Neural cell (in vitro differentiated cells): ENCODE measurements around the gene CIC.

ENCODE experiments used
- EZH2 ChIP-seq: fragments of 200-600, 300-800 bp; shearing (Covaris generic), sonication (generic); IDR thresholded peaks from 2 replicates; pipeline ENCODE4 v1.6.1; 2014; ENCODE audit warnings: antibody characterized with exemption, low read length, borderline replicate concordance, mild to moderate bottlenecking; ENCODE audit not compliant: insufficient read depth, poor library complexity, severe bottlenecking
- MXI1 ChIP-seq: fragments of 450-650 bp; conservative IDR thresholded peaks from 2 replicates; pipeline ENCODE4 v1.6.1; 2014; ENCODE audit warnings: antibody characterized with exemption, mild to moderate bottlenecking; ENCODE audit not compliant: poor library complexity, severe bottlenecking
- POLR2AphosphoS5 ChIP-seq: IDR thresholded peaks from 2 replicates; pipeline ENCODE4 v1.6.1; 2012
- RAD21 ChIP-seq: fragments of 450-650 bp; conservative IDR thresholded peaks from 2 replicates; pipeline ENCODE4 v1.6.1; 2014; ENCODE audit warnings: antibody characterized with exemption, mild to moderate bottlenecking, moderate library complexity
- SMC3 ChIP-seq: fragments of 450-650 bp; conservative IDR thresholded peaks from 2 replicates; pipeline ENCODE4 v1.6.1; 2014; ENCODE audit warnings: antibody characterized with exemption, mild to moderate bottlenecking, moderate library complexity; ENCODE audit not compliant: poor library complexity
- TAF1 ChIP-seq: IDR thresholded peaks from 2 replicates; pipeline ENCODE4 v1.6.1; 2012; ENCODE audit warnings: low read depth
- TF ChIP-seq, protein P1 (sequence below): fragments of 450-650 bp; IDR thresholded peaks from 2 replicates; pipeline ENCODE4 v1.5.1; 2014; ENCODE audit warnings: antibody characterized with exemption, mild to moderate bottlenecking, moderate library complexity; ENCODE audit not compliant: poor library complexity, severe bottlenecking
- TF ChIP-seq, protein P2 (sequence below): IDR thresholded peaks from 2 replicates; pipeline ENCODE4 v1.6.1; 2012; ENCODE audit warnings: borderline replicate concordance

DNA sequence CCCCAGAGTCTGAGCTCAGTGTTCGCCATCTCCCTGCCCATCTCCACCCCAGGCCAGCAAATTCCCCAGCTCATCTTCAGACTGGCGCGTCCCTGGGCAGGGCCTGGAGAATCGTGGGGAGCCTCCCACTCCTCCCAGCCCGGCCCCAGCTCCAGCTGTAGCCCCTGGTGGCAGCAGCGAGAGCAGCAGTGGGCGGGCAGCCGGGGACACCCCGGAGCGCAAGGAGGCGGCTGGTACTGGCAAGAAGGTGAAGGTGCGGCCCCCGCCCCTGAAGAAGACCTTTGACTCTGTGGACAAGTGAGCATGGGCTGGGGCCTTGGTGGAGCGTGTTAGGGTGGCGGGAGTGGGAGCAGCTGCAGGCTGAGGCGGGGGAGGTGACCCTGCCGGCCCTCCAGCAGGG, 24.5 kb downstream of the CIC start:
- TF ChIP-seq, protein P1, sequence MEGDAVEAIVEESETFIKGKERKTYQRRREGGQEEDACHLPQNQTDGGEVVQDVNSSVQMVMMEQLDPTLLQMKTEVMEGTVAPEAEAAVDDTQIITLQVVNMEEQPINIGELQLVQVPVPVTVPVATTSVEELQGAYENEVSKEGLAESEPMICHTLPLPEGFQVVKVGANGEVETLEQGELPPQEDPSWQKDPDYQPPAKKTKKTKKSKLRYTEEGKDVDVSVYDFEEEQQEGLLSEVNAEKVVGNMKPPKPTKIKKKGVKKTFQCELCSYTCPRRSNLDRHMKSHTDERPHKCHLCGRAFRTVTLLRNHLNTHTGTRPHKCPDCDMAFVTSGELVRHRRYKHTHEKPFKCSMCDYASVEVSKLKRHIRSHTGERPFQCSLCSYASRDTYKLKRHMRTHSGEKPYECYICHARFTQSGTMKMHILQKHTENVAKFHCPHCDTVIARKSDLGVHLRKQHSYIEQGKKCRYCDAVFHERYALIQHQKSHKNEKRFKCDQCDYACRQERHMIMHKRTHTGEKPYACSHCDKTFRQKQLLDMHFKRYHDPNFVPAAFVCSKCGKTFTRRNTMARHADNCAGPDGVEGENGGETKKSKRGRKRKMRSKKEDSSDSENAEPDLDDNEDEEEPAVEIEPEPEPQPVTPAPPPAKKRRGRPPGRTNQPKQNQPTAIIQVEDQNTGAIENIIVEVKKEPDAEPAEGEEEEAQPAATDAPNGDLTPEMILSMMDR = no peak
- TF ChIP-seq EZH2 = no peak
- no peak for TF ChIP-seq POLR2AphosphoS5
- TF ChIP-seq, protein P2, sequence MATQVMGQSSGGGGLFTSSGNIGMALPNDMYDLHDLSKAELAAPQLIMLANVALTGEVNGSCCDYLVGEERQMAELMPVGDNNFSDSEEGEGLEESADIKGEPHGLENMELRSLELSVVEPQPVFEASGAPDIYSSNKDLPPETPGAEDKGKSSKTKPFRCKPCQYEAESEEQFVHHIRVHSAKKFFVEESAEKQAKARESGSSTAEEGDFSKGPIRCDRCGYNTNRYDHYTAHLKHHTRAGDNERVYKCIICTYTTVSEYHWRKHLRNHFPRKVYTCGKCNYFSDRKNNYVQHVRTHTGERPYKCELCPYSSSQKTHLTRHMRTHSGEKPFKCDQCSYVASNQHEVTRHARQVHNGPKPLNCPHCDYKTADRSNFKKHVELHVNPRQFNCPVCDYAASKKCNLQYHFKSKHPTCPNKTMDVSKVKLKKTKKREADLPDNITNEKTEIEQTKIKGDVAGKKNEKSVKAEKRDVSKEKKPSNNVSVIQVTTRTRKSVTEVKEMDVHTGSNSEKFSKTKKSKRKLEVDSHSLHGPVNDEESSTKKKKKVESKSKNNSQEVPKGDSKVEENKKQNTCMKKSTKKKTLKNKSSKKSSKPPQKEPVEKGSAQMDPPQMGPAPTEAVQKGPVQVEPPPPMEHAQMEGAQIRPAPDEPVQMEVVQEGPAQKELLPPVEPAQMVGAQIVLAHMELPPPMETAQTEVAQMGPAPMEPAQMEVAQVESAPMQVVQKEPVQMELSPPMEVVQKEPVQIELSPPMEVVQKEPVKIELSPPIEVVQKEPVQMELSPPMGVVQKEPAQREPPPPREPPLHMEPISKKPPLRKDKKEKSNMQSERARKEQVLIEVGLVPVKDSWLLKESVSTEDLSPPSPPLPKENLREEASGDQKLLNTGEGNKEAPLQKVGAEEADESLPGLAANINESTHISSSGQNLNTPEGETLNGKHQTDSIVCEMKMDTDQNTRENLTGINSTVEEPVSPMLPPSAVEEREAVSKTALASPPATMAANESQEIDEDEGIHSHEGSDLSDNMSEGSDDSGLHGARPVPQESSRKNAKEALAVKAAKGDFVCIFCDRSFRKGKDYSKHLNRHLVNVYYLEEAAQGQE = no peak
- no peak for TF ChIP-seq RAD21
- TF ChIP-seq TAF1 = no peak
- no peak for TF ChIP-seq MXI1
- no peak for TF ChIP-seq SMC3
